ENCODE data around the gene CCDC93. TPM values are rescaled to one million over a fixed set of nuclear protein-coding genes. Genes with fewer than 3 reads are reported as not detected.

Gene CCDC93
- polyA plus RNA-seq, 2 of the 4 experiments (the other 2 are of a cell fraction), result 14.4 to 17.8 TPM

- peaks cover 18% of the 10 kb centered on the region for H3K4me1 ChIP-seq
- ChIA-PET POLR2A (no interaction called here), CTCF (interaction anchor here (2.3 to 5.9 kb wide), 2 partner anchors 42 to 147 kb away, joined by 10 to 51 read pairs; partner anchors contain the start of gene DDX18)
- no peaks in the 10 kb centered on the region for H3K9me3 ChIP-seq
- ATAC-seq (no peak), FAIRE-seq (no peak), DNase-seq (ENCODE audit: low read depth in 1 of 2, low spot score in 1 of 2) (no peak)
- TF ChIP-seq SREBF2 (IDR thresholded peaks at IDR 0.05) (no peak), CBX2 (IDR thresholded peaks at IDR 0.05; ENCODE audit: borderline replicate concordance, low read depth) (no peak), E2F6 (IDR thresholded peaks at IDR 0.05; ENCODE audit: borderline replicate concordance, low read depth) (no peak), BCL3 (IDR thresholded peaks at IDR 0.05) (no peak), CBX8 (IDR thresholded peaks at IDR 0.05) (no peak), PHF8 (IDR thresholded peaks at IDR 0.05; ENCODE audit: borderline replicate concordance, low read depth) (no peak), GATA3 (IDR thresholded peaks at IDR 0.05; ENCODE audit: borderline replicate concordance) (no peak), EHMT2 (IDR thresholded peaks at IDR 0.05; ENCODE audit: low read depth) (no peak), RAD21 (conservative IDR thresholded peaks at IDR 0.05 in 1 of 2, IDR thresholded peaks at IDR 0.05 in 1 of 2) (no peak)
- TF ChIP-seq, protein P1, sequence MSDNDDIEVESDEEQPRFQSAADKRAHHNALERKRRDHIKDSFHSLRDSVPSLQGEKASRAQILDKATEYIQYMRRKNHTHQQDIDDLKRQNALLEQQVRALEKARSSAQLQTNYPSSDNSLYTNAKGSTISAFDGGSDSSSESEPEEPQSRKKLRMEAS (IDR thresholded peaks at IDR 0.05), result no peak
- TF ChIP-seq, protein P2, sequence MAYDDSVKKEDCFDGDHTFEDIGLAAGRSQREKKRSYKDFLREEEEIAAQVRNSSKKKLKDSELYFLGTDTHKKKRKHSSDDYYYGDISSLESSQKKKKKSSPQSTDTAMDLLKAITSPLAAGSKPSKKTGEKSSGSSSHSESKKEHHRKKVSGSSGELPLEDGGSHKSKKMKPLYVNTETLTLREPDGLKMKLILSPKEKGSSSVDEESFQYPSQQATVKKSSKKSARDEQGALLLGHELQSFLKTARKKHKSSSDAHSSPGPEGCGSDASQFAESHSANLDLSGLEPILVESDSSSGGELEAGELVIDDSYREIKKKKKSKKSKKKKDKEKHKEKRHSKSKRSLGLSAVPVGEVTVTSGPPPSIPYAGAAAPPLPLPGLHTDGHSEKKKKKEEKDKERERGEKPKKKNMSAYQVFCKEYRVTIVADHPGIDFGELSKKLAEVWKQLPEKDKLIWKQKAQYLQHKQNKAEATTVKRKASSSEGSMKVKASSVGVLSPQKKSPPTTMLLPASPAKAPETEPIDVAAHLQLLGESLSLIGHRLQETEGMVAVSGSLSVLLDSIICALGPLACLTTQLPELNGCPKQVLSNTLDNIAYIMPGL (CRISPR knock-in tag; IDR thresholded peaks at IDR 0.05; ENCODE audit: borderline replicate concordance), result no peak
- no peak overlapping the region for H3K4me2 ChIP-seq
- H3K27ac ChIP-seq, result no peak overlapping the region
- no peak overlapping the region for H3K4me3 ChIP-seq
- 92% methylated on average over 3 of the region's 3 CpGs for WGBS (ENCODE audit: missing lambda C conversion rate)
These were observed 52.7 kb downstream of the CCDC93 start for GRCh38 chr2:117961201-117961600.

DNA sequence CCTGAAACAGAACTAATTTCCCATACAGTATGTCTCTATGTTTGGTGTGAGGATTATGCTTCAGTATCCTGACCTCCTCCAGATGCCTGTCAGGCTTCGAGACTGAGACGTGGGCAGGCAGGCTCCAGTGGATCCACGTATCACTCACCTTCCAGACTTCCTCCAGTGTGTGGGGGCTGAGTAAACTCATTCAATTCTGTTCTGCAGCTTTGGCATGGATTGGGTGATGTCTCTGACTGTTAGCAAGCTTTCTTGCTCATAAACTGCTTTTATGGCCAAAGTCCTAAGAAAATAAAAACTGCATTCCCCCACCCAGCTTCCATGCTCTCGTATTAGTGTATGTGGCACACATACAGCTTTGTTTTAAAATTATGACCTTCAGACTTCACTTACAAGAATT lies 53.6 kb downstream of the CCDC93 start:
- CTCF ChIA-PET, result interaction anchor here (1.2 to 5.9 kb wide), 3 partner anchors 36 to 146 kb away, joined by 3 to 51 read pairs (median 10); partner anchors contain the start of gene DDX18
- ATAC-seq, result no peak
- DNase-seq (ENCODE audit: low read depth in 1 of 2, low spot score in 1 of 2), result no peak
- Histone ChIP-seq H3K9me3 (no peaks in the 10 kb centered on the region), H3K4me2 (no peak overlapping the region), H3K4me3 (no peak overlapping the region), H3K4me1 (peaks cover 18% of the 10 kb centered on the region), H3K27ac (no peak overlapping the region)
- POLR2A ChIA-PET, result interaction anchor here (0.6 kb wide), 1 partner anchor 11 kb away, joined by 3 read pairs; no protein-coding TSS in a partner anchor
- no peak for FAIRE-seq
- TF ChIP-seq CHD4 (IDR thresholded peaks at IDR 0.05; ENCODE audit: borderline replicate concordance) (no peak), ZC3H11A (IDR thresholded peaks at IDR 0.05) (no peak), RARB (CRISPR knock-in tag; IDR thresholded peaks at IDR 0.05) (no peak), RCOR1 (IDR thresholded peaks at IDR 0.05; ENCODE audit: low read depth, low read length) (no peak), FOXS1 (CRISPR knock-in tag; IDR thresholded peaks at IDR 0.05) (no peak)
- TF ChIP-seq, protein P2 (CRISPR knock-in tag; IDR thresholded peaks at IDR 0.05; ENCODE audit: borderline replicate concordance), result no peak
- WGBS (ENCODE audit: missing lambda C conversion rate), result 90% methylated on average over 4 of the region's 4 CpGs

GRCh38 chr2:117958186-117958585 lies 55.7 kb downstream of the CCDC93 start:
- POLR2A ChIA-PET, result no interaction called here
- TF ChIP-seq HOXB13 (CRISPR knock-in tag; IDR thresholded peaks at IDR 0.05; ENCODE audit: low read depth) (no peak), NPAS2 (CRISPR knock-in tag; IDR thresholded peaks at IDR 0.05; ENCODE audit: borderline replicate concordance) (no peak), EP300 (IDR thresholded peaks at IDR 0.05) (peak; percentile 47 to 68; a peak in 2 of 5 replicates), HDAC2 (IDR thresholded peaks at IDR 0.05) (no peak), POLR2A (IDR thresholded peaks at IDR 0.05; ENCODE audit: low read length) (no peak), ZSCAN20 (CRISPR knock-in tag; IDR thresholded peaks at IDR 0.05) (no peak), RARB (CRISPR knock-in tag; IDR thresholded peaks at IDR 0.05) (no peak), MYC (IDR thresholded peaks at IDR 0.05; ENCODE audit: borderline replicate concordance, low read length) (no peak), NFE2L2 (conservative IDR thresholded peaks at IDR 0.05; ENCODE audit: low read length) (no peak), EHMT2 (IDR thresholded peaks at IDR 0.05; ENCODE audit: low read depth) (no peak), FOSB (CRISPR knock-in tag; IDR thresholded peaks at IDR 0.05) (no peak), HOXA7 (CRISPR knock-in tag; IDR thresholded peaks at IDR 0.05) (no peak), BHLHE40 (IDR thresholded peaks at IDR 0.05; ENCODE audit: low read depth, low read length) (no peak), CEBPB (IDR thresholded peaks at IDR 0.05) (peak; percentile 97 to 99), ZNF302 (CRISPR knock-in tag; IDR thresholded peaks at IDR 0.05) (no peak)
- TF ChIP-seq, protein P3, sequence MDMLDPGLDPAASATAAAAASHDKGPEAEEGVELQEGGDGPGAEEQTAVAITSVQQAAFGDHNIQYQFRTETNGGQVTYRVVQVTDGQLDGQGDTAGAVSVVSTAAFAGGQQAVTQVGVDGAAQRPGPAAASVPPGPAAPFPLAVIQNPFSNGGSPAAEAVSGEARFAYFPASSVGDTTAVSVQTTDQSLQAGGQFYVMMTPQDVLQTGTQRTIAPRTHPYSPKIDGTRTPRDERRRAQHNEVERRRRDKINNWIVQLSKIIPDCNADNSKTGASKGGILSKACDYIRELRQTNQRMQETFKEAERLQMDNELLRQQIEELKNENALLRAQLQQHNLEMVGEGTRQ (IDR thresholded peaks at IDR 0.05), result no peak

More at GRCh38 chr2:117958186-117958585, 55.7 kb downstream of the CCDC93 start:
- Histone ChIP-seq H3K4me1 (peaks cover 18% of the 10 kb centered on the region), H3K4me3 (no peak overlapping the region), H3K27ac (peak overlapping the region in 1 of 2 experiments; percentile 67; a peak in 3 of 6 replicates), H3K4me2 (peak overlapping the region; percentile 62), H3K9me3 (no peaks in the 10 kb centered on the region)
- CTCF ChIA-PET, result interaction anchor here (1.7 to 5.9 kb wide), 2 partner anchors 15 to 45 kb away, joined by 7 to 51 read pairs; no protein-coding TSS in a partner anchor
- no peak for FAIRE-seq
- peak in 1 of 2 experiments; percentile 76 for DNase-seq (ENCODE audit: low read depth in 1 of 2, low spot score in 1 of 2)
- peak; percentile 80 to 88 for ATAC-seq
- WGBS (ENCODE audit: missing lambda C conversion rate), result 6% methylated on average over 5 of the region's 5 CpGs
